Adrenal gland (tissue), 12 donors: ENCODE data around the gene MSANTD1. TPM values are rescaled to one million over a fixed set of nuclear protein-coding genes. Genes with fewer than 3 reads are reported as not detected.

ENCODE experiments used
- DNase-seq, 7 donors: peaks; one replicate each; pipeline ENCODE4 v3.0.0-alpha.2; 2019 to 2020
- H3K27ac ChIP-seq, 5 donors: fragments of 200-600 bp; sonication (generic) in 4 of 5; 1 replicate in 3 of 5; 2 replicates in 2 of 5; pipeline versions ENCODE4 v1.5.1 to v1.8.0; 2016 to 2020; ENCODE audit warnings: mild to moderate bottlenecking in 1 of 5
- H3K27me3 ChIP-seq: fragments of 200-600 bp; 2 replicates; pipeline ENCODE4 v1.8.0; 2021
- H3K36me3 ChIP-seq, 2 donors: fragments of 200-600 bp; replicated peaks in 1 of 2; 1 replicate in 1 of 2; 2 replicates in 1 of 2; pipeline versions ENCODE4 v1.5.1 to v1.8.0; 2018 to 2022
- H3K4me1 ChIP-seq, 2 donors: fragments of 200-600 bp; replicated peaks in 1 of 2; 1 replicate in 1 of 2; 2 replicates in 1 of 2; pipeline versions ENCODE4 v1.5.1 to v1.8.0; 2018 to 2021
- H3K4me3 ChIP-seq, 4 donors: fragments of 200-600 bp; sonication (generic) in 3 of 4; one replicate each; pipeline ENCODE4 v1.5.1; 2016 to 2018
- H3K9me3 ChIP-seq, 3 donors: fragments of 200-600 bp; sonication (generic) in 1 of 3; replicated peaks in 1 of 3; 1 replicate in 2 of 3; 2 replicates in 1 of 3; pipeline versions ENCODE4 v1.5.1 to v1.8.0; 2016 to 2021
- POLR2A ChIP-seq, 2 donors: fragments of 450-650 bp; IDR thresholded peaks; one replicate each; pipeline ENCODE4 v1.6.1; 2017; ENCODE audit warnings: antibody characterized with exemption in 2 of 2, mild to moderate bottlenecking in 2 of 2, moderate library complexity in 1 of 2
- whole genome bisulfite sequencing, 4 donors: extraction: QIAGEN DNeasy Blood & Tissue Kit in 2 of 4; methylation state at CpG; one replicate each; pipeline versions ENCODE4 v1.1.5 to v1.1.7; 2013 to 2017; 5-methylcytosine and 5-hydroxymethylcytosine counted together
- intact Hi-C, 2 donors: fragments of 100-400 bp; cut with DNase I; formaldehyde crosslinking; loops; one replicate each; pipeline versions ENCODE4 v1.14.1 to v1.15.0; 2022 to 2023
- polyA plus RNA-seq, 3 donors: library from polyadenylated mRNA; stranded (reverse); fragments of 200-250 nt in 2 of 3; fragments of 350-450 nt in 1 of 3; fragmentation: Illumina TruSeq in 1 of 3; extraction: RNeasy Lipid Tissue Mini Kit (QIAGEN cat#74804) in 1 of 3; gene quantifications; one replicate each; pipeline ENCODE4 v1.2.3, GENCODE V29; 2013 to 2014
- total RNA-seq, 9 donors: library from RNA; depleted of rRNA in 4 of 9; stranded (reverse); fragments of >200 nt in 4 of 9; fragments of 120-200 nt in 1 of 9; fragmentation: NEBNext Ultra II Directional in 1 of 9; extraction: Animal tissue kit (Norgen Biotek cat#: 25700) in 1 of 9; gene quantifications; one replicate each; pipeline versions ENCODE4 v1.1.0 to v1.2.4, GENCODE V29; 2013 to 2023
- TF ChIP-seq, protein P1 (sequence below), 6 experiments: fragments of 450-650 bp in 4 of 6; fragments of 200-600 bp in 2 of 6; sonication (generic) in 1 of 6; IDR thresholded peaks; 1 replicate in 5 of 6; 2 replicates in 1 of 6; pipeline versions ENCODE4 v1.5.1 to v1.8.0; 2016 to 2021; ENCODE audit warnings: antibody characterized with exemption in 6 of 6, mild to moderate bottlenecking in 2 of 6, moderate library complexity in 1 of 6
- donor health status: healthy with polysubstance abuse.
- donor health status: Bipolar disorder and iron deficiency.
- donor health status: DM: yes; HTN: yes; CAD: no.
- donor health status: DM: no; HTN: no; CAD: no.
- donor health status: DM: no; HTN: no; CAD: no.
- donor health status: DM: yes; HTN: yes; CAD: no.

The MSANTD1 gene
- total and polyA plus RNA-seq, 12 donors, result 0.05 to 3.0 (median 0.40) TPM; not detected in 1

DNA sequence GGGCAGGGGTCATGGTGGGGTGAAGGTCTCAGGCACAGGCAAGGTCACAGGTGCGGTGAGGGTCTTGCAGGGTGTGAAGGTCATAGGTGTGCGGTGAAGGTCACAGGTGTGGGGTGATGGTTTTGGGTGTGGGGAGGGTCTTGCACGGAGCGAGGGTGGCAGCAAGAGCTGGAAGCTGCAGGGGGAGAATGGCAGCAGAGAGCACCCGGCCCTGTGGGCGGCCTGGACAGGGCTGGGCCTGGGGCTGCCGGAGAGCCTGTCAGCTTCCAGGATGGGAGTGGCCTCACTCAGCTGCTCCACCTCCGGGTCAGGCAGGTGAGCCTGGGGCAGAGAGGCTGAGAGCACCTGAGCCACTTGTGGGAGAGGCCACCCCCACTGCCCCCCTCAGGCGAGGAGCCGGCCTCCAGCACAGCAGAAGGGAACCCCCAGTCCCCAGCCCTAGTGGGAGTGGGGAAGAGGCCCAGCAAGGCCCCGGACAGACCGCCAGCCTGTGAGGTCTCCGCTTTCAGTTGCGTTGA is 1.5 kb downstream of the MSANTD1 start:
- no peaks in the 10 kb centered on the region for H3K4me1 ChIP-seq
- H3K4me3 ChIP-seq, result no peak overlapping the region
- intact Hi-C loops, result no loop called here
- H3K27me3 ChIP-seq, result no peaks in the 10 kb centered on the region
- WGBS, 4 donors, result 81 to 90% (median 88%) methylated on average over 7 to 14 of the region's 14 CpGs
- DNase-seq, result no peak
- no peaks in the 10 kb centered on the region for H3K36me3 ChIP-seq
- H3K27ac ChIP-seq, result no peak overlapping the region
- TF ChIP-seq, protein P1, sequence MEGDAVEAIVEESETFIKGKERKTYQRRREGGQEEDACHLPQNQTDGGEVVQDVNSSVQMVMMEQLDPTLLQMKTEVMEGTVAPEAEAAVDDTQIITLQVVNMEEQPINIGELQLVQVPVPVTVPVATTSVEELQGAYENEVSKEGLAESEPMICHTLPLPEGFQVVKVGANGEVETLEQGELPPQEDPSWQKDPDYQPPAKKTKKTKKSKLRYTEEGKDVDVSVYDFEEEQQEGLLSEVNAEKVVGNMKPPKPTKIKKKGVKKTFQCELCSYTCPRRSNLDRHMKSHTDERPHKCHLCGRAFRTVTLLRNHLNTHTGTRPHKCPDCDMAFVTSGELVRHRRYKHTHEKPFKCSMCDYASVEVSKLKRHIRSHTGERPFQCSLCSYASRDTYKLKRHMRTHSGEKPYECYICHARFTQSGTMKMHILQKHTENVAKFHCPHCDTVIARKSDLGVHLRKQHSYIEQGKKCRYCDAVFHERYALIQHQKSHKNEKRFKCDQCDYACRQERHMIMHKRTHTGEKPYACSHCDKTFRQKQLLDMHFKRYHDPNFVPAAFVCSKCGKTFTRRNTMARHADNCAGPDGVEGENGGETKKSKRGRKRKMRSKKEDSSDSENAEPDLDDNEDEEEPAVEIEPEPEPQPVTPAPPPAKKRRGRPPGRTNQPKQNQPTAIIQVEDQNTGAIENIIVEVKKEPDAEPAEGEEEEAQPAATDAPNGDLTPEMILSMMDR (IDR thresholded peaks at IDR 0.05), result no peak
- no peak for TF ChIP-seq POLR2A (IDR thresholded peaks at IDR 0.05)
- H3K9me3 ChIP-seq, result no peaks in the 10 kb centered on the region

DNA sequence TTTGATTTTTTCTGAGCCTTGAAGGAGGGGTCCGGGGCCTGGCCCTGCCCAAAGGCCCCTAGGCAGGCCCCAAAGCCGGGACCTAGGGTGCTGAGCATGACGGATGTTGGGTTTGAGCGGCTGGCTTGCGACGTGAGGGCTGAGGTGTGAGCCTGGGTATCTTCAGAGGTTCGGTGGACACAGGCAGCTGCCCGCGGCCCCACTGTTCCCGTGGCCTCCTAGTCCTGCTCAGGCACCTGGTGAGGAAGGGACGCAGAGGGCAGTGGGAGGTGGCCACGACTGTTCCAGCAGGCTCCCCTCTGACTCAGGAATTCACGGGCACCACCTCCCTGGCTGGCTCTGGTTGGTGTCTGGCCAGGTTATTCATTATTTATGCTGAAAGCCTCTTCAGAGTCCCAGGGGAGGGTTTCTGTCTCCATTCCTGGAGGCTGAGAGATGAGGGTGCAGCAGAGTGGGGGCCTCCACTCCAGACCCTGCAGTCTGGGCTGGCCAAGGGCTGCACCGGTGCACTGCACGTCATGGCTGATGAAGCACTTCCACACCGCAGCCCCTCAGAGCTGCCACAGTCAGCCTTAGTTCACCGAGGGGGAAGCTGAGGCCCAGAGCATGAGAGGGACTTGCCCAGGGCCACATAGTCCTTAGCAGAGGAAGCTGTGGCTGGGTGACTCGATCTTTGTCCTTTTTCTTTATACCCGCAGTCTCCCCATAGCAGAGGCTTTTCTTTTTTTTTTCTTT is 2.2 kb downstream of the MSANTD1 start:
- TF ChIP-seq, protein P1 (IDR thresholded peaks at IDR 0.05), result no peak
- no peak for TF ChIP-seq POLR2A (IDR thresholded peaks at IDR 0.05)

GRCh38 chr4:3251691-3252479 is 2.9 kb downstream of the MSANTD1 start:
- TF ChIP-seq POLR2A (IDR thresholded peaks at IDR 0.05), result no peak
- TF ChIP-seq, protein P1 (IDR thresholded peaks at IDR 0.05), result no peak
- 89 to 95% (median 95%) methylated on average over 6 to 11 of the region's 11 CpGs for WGBS, 4 donors
- DNase-seq, result peak in 3 of 7 donors; percentile 4 to 10 (median 5)
- no peaks in the 10 kb centered on the region for H3K9me3 ChIP-seq
- no peaks in the 10 kb centered on the region for H3K4me1 ChIP-seq
- no peak overlapping the region for H3K4me3 ChIP-seq
- no peak overlapping the region for H3K27ac ChIP-seq
- no peaks in the 10 kb centered on the region for H3K27me3 ChIP-seq
- no peaks in the 10 kb centered on the region for H3K36me3 ChIP-seq
- intact Hi-C loops, result no loop called here

More for the DNA sequence above, 2.2 kb downstream of the MSANTD1 start:
- H3K9me3 ChIP-seq, result no peaks in the 10 kb centered on the region
- intact Hi-C loops, result no loop called here
- no peaks in the 10 kb centered on the region for H3K27me3 ChIP-seq
- DNase-seq, result no peak
- no peak overlapping the region for H3K27ac ChIP-seq
- no peak overlapping the region for H3K4me3 ChIP-seq
- H3K4me1 ChIP-seq, result no peaks in the 10 kb centered on the region
- no peaks in the 10 kb centered on the region for H3K36me3 ChIP-seq
- 88 to 97% (median 93%) methylated on average over 10 to 19 of the region's 19 CpGs for WGBS, 4 donors

- no peaks in the 10 kb centered on the region for H3K27me3 ChIP-seq
- H3K9me3 ChIP-seq, result no peaks in the 10 kb centered on the region
- H3K36me3 ChIP-seq, result no peaks in the 10 kb centered on the region
- no peak overlapping the region for H3K27ac ChIP-seq
- intact Hi-C loops, result no loop called here
- no peaks in the 10 kb centered on the region for H3K4me1 ChIP-seq
- no peak overlapping the region for H3K4me3 ChIP-seq
- 83 to 90% (median 89%) methylated on average over 3 of the region's 3 CpGs for WGBS, 4 donors
- TF ChIP-seq, protein P1 (IDR thresholded peaks at IDR 0.05), result no peak
- TF ChIP-seq POLR2A (IDR thresholded peaks at IDR 0.05), result no peak
- DNase-seq, result peak in 1 of 7 donors; percentile 8
These were observed 3.5 kb downstream of the MSANTD1 start for GRCh38 chr4:3252480-3252828.
